Measurements from ENCODE around the gene KIF7. TPM values are rescaled to one million over a fixed set of nuclear protein-coding genes. Genes with fewer than 3 reads are reported as not detected.

KIF7 gene
- total RNA-seq, 1 experiment from 2014 or later: 8.2 TPM

DNA sequence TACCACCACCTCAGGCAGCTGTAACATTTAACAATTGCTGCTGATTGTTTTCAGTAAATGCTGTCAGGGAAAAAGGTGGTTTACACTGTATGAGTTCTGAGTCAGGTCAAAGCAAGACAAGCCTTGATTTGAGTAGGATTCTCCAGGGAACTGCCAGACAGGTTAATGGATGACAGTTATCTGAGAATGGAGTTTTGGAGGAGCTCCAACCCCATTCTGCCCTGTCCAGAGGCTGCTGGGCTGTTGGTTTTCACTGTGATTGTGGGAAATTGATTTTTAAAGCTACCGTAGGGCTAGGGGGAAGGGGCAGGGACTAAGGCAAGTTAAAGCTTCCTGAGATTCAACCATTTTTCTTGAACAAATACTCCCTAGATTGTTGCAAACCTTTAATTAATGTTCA, 40.1 kb downstream of the KIF7 start:
- Histone ChIP-seq H3K9me3 (no peaks in the 10 kb centered on the region; the same call in 1 of the 2 replicates), H3K36me3 (ENCODE audit: control insufficient read depth, insufficient read depth, low read length) (no peaks in the 10 kb centered on the region; the same call in 1 of the 2 replicates), H3K27me3 (replicated peaks; ENCODE audit: control insufficient read depth, insufficient read depth, low read length) (no peaks in the 10 kb centered on the region), H3K4me1 (no peaks in the 10 kb centered on the region), H3K4me3 (ENCODE audit: low read depth, low read length) (no peak overlapping the region)
- intact Hi-C loops (cut with micrococcal nuclease; ENCODE audit: unreplicated experiment): no loop called here
- TF ChIP-seq, protein P1, sequence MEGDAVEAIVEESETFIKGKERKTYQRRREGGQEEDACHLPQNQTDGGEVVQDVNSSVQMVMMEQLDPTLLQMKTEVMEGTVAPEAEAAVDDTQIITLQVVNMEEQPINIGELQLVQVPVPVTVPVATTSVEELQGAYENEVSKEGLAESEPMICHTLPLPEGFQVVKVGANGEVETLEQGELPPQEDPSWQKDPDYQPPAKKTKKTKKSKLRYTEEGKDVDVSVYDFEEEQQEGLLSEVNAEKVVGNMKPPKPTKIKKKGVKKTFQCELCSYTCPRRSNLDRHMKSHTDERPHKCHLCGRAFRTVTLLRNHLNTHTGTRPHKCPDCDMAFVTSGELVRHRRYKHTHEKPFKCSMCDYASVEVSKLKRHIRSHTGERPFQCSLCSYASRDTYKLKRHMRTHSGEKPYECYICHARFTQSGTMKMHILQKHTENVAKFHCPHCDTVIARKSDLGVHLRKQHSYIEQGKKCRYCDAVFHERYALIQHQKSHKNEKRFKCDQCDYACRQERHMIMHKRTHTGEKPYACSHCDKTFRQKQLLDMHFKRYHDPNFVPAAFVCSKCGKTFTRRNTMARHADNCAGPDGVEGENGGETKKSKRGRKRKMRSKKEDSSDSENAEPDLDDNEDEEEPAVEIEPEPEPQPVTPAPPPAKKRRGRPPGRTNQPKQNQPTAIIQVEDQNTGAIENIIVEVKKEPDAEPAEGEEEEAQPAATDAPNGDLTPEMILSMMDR (IDR thresholded peaks at IDR 0.05; ENCODE audit: insufficient read depth in 1 of 2, low read depth in 1 of 2, low read length in 1 of 2, severe bottlenecking in 1 of 2, unreplicated experiment in 1 of 2): no peak
- Mint-ChIP-seq H3K36me3 (ENCODE audit: insufficient read depth, unreplicated experiment) (peaks cover 84% of the 10 kb centered on the region), H3K4me1 (ENCODE audit: low read depth, unreplicated experiment) (no peaks in the 10 kb centered on the region), H3K4me3 (ENCODE audit: unreplicated experiment) (no peak overlapping the region), H3K9me3 (ENCODE audit: unreplicated experiment) (peaks cover 10% of the 10 kb centered on the region), H3K27ac (ENCODE audit: unreplicated experiment) (no peak overlapping the region), H3K27me3 (ENCODE audit: insufficient read depth, unreplicated experiment) (no peaks in the 10 kb centered on the region)
- ChIA-PET CTCF (no interaction called here), POLR2A (no interaction called here)
- no TSS peak for BruUV-seq (replicated peaks)
- DNase-seq: no peak

DNA sequence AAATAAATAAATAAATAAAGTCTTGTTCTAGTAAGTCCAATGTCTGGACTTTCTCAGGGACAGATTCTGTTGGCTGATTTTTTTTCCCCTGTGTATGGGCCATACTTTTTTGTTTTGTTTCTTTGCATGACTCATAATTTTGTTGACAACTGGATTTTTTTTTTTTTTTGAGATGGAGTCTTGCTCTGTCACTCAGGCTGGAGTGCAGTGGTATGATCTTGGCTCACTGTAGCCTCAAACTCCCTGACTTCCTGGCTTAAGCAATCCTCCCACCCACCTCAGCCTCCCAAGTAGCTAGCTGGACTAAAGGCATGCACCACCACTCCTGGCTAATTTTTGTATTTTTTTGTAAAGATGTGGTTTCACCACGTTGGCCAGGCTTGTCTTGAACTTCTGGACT, 41.1 kb downstream of the KIF7 start:
- H3K36me3 Mint-ChIP-seq (ENCODE audit: insufficient read depth, unreplicated experiment): peaks cover 84% of the 10 kb centered on the region
- DNase-seq: no peak
- H3K4me3 Mint-ChIP-seq (ENCODE audit: unreplicated experiment): no peak overlapping the region
- CTCF ChIA-PET: no interaction called here
- H3K27ac Mint-ChIP-seq (ENCODE audit: unreplicated experiment): no peak overlapping the region
- H3K27me3 Mint-ChIP-seq (ENCODE audit: insufficient read depth, unreplicated experiment): no peaks in the 10 kb centered on the region
- H3K9me3 Mint-ChIP-seq (ENCODE audit: unreplicated experiment): peaks cover 10% of the 10 kb centered on the region
- Histone ChIP-seq H3K9me3 (no peaks in the 10 kb centered on the region; the same call in 1 of the 2 replicates), H3K4me3 (ENCODE audit: low read depth, low read length) (no peak overlapping the region), H3K27me3 (replicated peaks; ENCODE audit: control insufficient read depth, insufficient read depth, low read length) (no peaks in the 10 kb centered on the region), H3K4me1 (no peaks in the 10 kb centered on the region), H3K36me3 (ENCODE audit: control insufficient read depth, insufficient read depth, low read length) (no peaks in the 10 kb centered on the region; the same call in 1 of the 2 replicates)
- TF ChIP-seq, protein P1 (IDR thresholded peaks at IDR 0.05; ENCODE audit: insufficient read depth in 1 of 2, low read depth in 1 of 2, low read length in 1 of 2, severe bottlenecking in 1 of 2, unreplicated experiment in 1 of 2): no peak
- BruUV-seq (replicated peaks): no TSS peak
- POLR2A ChIA-PET: no interaction called here
- intact Hi-C loops (cut with micrococcal nuclease; ENCODE audit: unreplicated experiment): no loop called here
- no peaks in the 10 kb centered on the region for H3K4me1 Mint-ChIP-seq (ENCODE audit: low read depth, unreplicated experiment)

DNA sequence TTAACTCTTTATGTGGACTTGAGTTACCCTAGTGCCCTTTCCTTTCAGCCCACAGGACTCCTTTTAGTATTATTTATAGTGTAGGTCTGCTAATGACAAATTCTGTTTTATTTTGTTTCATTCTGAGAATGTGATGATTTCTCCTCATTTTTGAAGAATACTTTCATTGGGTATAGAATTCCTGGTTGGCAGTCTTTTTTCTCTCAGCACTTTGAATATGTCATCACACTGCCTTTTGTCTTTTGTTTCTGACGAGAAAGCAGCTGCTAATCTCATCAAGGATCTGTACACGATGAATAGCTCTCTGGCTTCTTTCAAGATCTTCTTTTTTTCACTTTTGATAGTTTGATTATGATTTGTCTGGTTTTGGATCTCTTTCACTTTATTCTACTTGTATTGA, 42.2 kb downstream of the KIF7 start:
- CTCF ChIA-PET: no interaction called here
- Mint-ChIP-seq H3K9me3 (ENCODE audit: unreplicated experiment) (peaks cover 10% of the 10 kb centered on the region), H3K36me3 (ENCODE audit: insufficient read depth, unreplicated experiment) (peaks cover 86% of the 10 kb centered on the region), H3K4me1 (ENCODE audit: low read depth, unreplicated experiment) (no peaks in the 10 kb centered on the region), H3K4me3 (ENCODE audit: unreplicated experiment) (no peak overlapping the region), H3K27me3 (ENCODE audit: insufficient read depth, unreplicated experiment) (no peaks in the 10 kb centered on the region), H3K27ac (ENCODE audit: unreplicated experiment) (no peak overlapping the region)
- POLR2A ChIA-PET: no interaction called here
- DNase-seq: no peak
- Histone ChIP-seq H3K27me3 (replicated peaks; ENCODE audit: control insufficient read depth, insufficient read depth, low read length) (no peaks in the 10 kb centered on the region), H3K4me1 (no peaks in the 10 kb centered on the region), H3K9me3 (no peaks in the 10 kb centered on the region; the same call in 1 of the 2 replicates), H3K4me3 (ENCODE audit: low read depth, low read length) (no peak overlapping the region), H3K36me3 (ENCODE audit: control insufficient read depth, insufficient read depth, low read length) (no peaks in the 10 kb centered on the region; the same call in 1 of the 2 replicates)
- TF ChIP-seq, protein P1 (IDR thresholded peaks at IDR 0.05; ENCODE audit: insufficient read depth in 1 of 2, low read depth in 1 of 2, low read length in 1 of 2, severe bottlenecking in 1 of 2, unreplicated experiment in 1 of 2): no peak
- intact Hi-C loops (cut with micrococcal nuclease; ENCODE audit: unreplicated experiment): no loop called here
- no TSS peak for BruUV-seq (replicated peaks)

Data from Caco-2 (cell line).